ENCODE results near the gene SYT10.

The SYT10 gene

DNA sequence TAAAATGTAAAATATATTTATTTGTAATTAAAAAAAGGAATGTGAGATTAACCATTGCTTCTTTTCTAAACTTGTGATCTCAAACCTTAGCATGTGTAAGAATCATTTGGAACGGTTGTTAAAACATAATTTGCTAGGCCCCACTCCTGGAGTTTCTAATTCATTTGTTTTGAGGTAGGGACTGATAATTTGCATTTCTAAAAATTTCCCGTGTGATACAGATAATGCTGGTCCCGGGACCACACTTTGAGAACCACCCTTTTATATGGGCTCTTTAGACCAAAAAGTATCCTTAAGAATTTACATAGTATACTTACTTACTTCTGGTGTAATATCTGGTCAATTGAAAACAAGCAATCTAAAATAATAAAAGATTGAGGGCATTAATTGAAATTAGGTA is 10.9 kb upstream of the SYT10 start:
- no peak overlapping the region for H4K91ac ChIP-seq (ENCODE audit: low read depth, low read length, poor library complexity)
- H2BK15ac ChIP-seq (ENCODE audit: low read length), result no peak overlapping the region
- H2AFZ ChIP-seq (ENCODE audit: low read length), result no peak overlapping the region
- no peak overlapping the region for H3K27ac ChIP-seq (replicated peaks; ENCODE audit: low read length)
- no peak overlapping the region for H3K9ac ChIP-seq (ENCODE audit: low read depth, low read length, poor library complexity)
- H2BK5ac ChIP-seq (ENCODE audit: low read length), result no peak overlapping the region
- H3K27me3 ChIP-seq (ENCODE audit: control insufficient read depth in 3 of 3, insufficient read depth in 3 of 3, low read depth in 1 of 3, low read length in 3 of 3), result no peaks in the 10 kb centered on the region
- H3K14ac ChIP-seq (ENCODE audit: low read length), result no peak overlapping the region
- H2AK5ac ChIP-seq (ENCODE audit: low read depth, low read length), result no peak overlapping the region
- no peak overlapping the region for H3K4me3 ChIP-seq (ENCODE audit: low read length in 2 of 2)
- no peak overlapping the region for H3K4me2 ChIP-seq (ENCODE audit: insufficient read depth, low read length, poor library complexity, severe bottlenecking)
- WGBS, 2 donors (ENCODE audit: extremely low coverage in 2 of 2, insufficient read length in 2 of 2, insufficient replicate concordance in 1 of 2), result no CpG with 5 or more reads among the region's 3 CpGs
- no peak overlapping the region for H2BK120ac ChIP-seq (ENCODE audit: low read depth, low read length)
- H4K8ac ChIP-seq (ENCODE audit: low read depth, low read length), result no peak overlapping the region
- H3K4ac ChIP-seq (ENCODE audit: low read length), result no peak overlapping the region
- no peak overlapping the region for H3K23ac ChIP-seq (ENCODE audit: low read depth, low read length, poor library complexity)
- peaks cover 0 to 2% of the 10 kb centered on the region in 2 donors for H3K9me3 ChIP-seq (replicated peaks in 1 of 2; ENCODE audit: control insufficient read depth in 2 of 2, insufficient read depth in 1 of 2, low read depth in 1 of 2, low read length in 2 of 2)
- no peak for DNase-seq (ENCODE audit: low spot score)
- H3K18ac ChIP-seq (ENCODE audit: low read length), result no peak overlapping the region
- H3K4me1 ChIP-seq (ENCODE audit: control insufficient read depth in 2 of 2, insufficient read depth in 1 of 2, low read depth in 1 of 2, low read length in 2 of 2), result no peaks in the 10 kb centered on the region
- H3K36me3 ChIP-seq (replicated peaks in 1 of 2; ENCODE audit: control insufficient read depth in 2 of 2, insufficient read depth in 2 of 2, low read length in 2 of 2), result no peaks in the 10 kb centered on the region
- H2BK12ac ChIP-seq (ENCODE audit: low read length), result no peak overlapping the region
- no peaks in the 10 kb centered on the region for H3K79me1 ChIP-seq (ENCODE audit: low read depth, low read length)

- no peak overlapping the region for H2AK5ac ChIP-seq (ENCODE audit: low read depth, low read length)
- no peak overlapping the region for H3K4me3 ChIP-seq (ENCODE audit: low read length in 2 of 2)
- H3K27ac ChIP-seq (replicated peaks; ENCODE audit: low read length), result no peak overlapping the region
- DNase-seq (ENCODE audit: low spot score), result no peak
- H2AFZ ChIP-seq (ENCODE audit: low read length), result peak overlapping the region; percentile 94
- peaks cover 0 to 8% of the 10 kb centered on the region in 2 donors for H3K36me3 ChIP-seq (replicated peaks in 1 of 2; ENCODE audit: control insufficient read depth in 2 of 2, insufficient read depth in 2 of 2, low read length in 2 of 2)
- no peak overlapping the region for H3K4me2 ChIP-seq (ENCODE audit: insufficient read depth, low read length, poor library complexity, severe bottlenecking)
- H3K23ac ChIP-seq (ENCODE audit: low read depth, low read length, poor library complexity), result no peak overlapping the region
- H2BK15ac ChIP-seq (ENCODE audit: low read length), result no peak overlapping the region
- H3K79me1 ChIP-seq (ENCODE audit: low read depth, low read length), result no peaks in the 10 kb centered on the region
- H3K14ac ChIP-seq (ENCODE audit: low read length), result no peak overlapping the region
- H4K91ac ChIP-seq (ENCODE audit: low read depth, low read length, poor library complexity), result no peak overlapping the region
- peaks cover 0 to 21% (median 8%) of the 10 kb centered on the region in 3 experiments for H3K27me3 ChIP-seq (ENCODE audit: control insufficient read depth in 3 of 3, insufficient read depth in 3 of 3, low read depth in 1 of 3, low read length in 3 of 3)
- H3K4ac ChIP-seq (ENCODE audit: low read length), result no peak overlapping the region
- no peak overlapping the region for H3K18ac ChIP-seq (ENCODE audit: low read length)
- H2BK5ac ChIP-seq (ENCODE audit: low read length), result no peak overlapping the region
- H3K9me3 ChIP-seq (replicated peaks in 1 of 2; ENCODE audit: control insufficient read depth in 2 of 2, insufficient read depth in 1 of 2, low read depth in 1 of 2, low read length in 2 of 2), result no peaks in the 10 kb centered on the region
- no CpG with 5 or more reads among the region's 9 CpGs for WGBS, 2 donors (ENCODE audit: extremely low coverage in 2 of 2, insufficient read length in 2 of 2, insufficient replicate concordance in 1 of 2)
- H3K4me1 ChIP-seq (ENCODE audit: control insufficient read depth in 2 of 2, insufficient read depth in 1 of 2, low read depth in 1 of 2, low read length in 2 of 2), result no peaks in the 10 kb centered on the region
- no peak overlapping the region for H2BK12ac ChIP-seq (ENCODE audit: low read length)
- H2BK120ac ChIP-seq (ENCODE audit: low read depth, low read length), result no peak overlapping the region
- H4K8ac ChIP-seq (ENCODE audit: low read depth, low read length), result no peak overlapping the region
- H3K9ac ChIP-seq (ENCODE audit: low read depth, low read length, poor library complexity), result no peak overlapping the region
Measured at GRCh38 chr12:33440477-33440876, 858 bp upstream of the SYT10 start.

GRCh38 chr12:33438851-33439586 is 600 bp downstream of the SYT10 start:
- no peak overlapping the region for H2BK15ac ChIP-seq (ENCODE audit: low read length)
- H3K9me3 ChIP-seq (replicated peaks in 1 of 2; ENCODE audit: control insufficient read depth in 2 of 2, insufficient read depth in 1 of 2, low read depth in 1 of 2, low read length in 2 of 2), result no peaks in the 10 kb centered on the region
- no peak overlapping the region for H2BK120ac ChIP-seq (ENCODE audit: low read depth, low read length)
- H3K4me3 ChIP-seq (ENCODE audit: low read length in 2 of 2), result peak overlapping the region; percentile 69 to 86
- no peak overlapping the region for H2BK5ac ChIP-seq (ENCODE audit: low read length)
- no peaks in the 10 kb centered on the region for H3K4me1 ChIP-seq (ENCODE audit: control insufficient read depth in 2 of 2, insufficient read depth in 1 of 2, low read depth in 1 of 2, low read length in 2 of 2)
- H4K8ac ChIP-seq (ENCODE audit: low read depth, low read length), result no peak overlapping the region
- no peak overlapping the region for H3K4ac ChIP-seq (ENCODE audit: low read length)
- H3K23ac ChIP-seq (ENCODE audit: low read depth, low read length, poor library complexity), result peak overlapping the region; percentile 81
- WGBS, 2 donors (ENCODE audit: extremely low coverage in 2 of 2, insufficient read length in 2 of 2, insufficient replicate concordance in 1 of 2), result no CpG with 5 or more reads among the region's 68 CpGs
- peaks cover 0 to 21% (median 8%) of the 10 kb centered on the region in 3 experiments for H3K27me3 ChIP-seq (ENCODE audit: control insufficient read depth in 3 of 3, insufficient read depth in 3 of 3, low read depth in 1 of 3, low read length in 3 of 3)
- H3K14ac ChIP-seq (ENCODE audit: low read length), result no peak overlapping the region
- DNase-seq (ENCODE audit: low spot score), result peak; percentile 27
- peak overlapping the region; percentile 78 for H3K9ac ChIP-seq (ENCODE audit: low read depth, low read length, poor library complexity)
- no peak overlapping the region for H2AK5ac ChIP-seq (ENCODE audit: low read depth, low read length)
- H4K91ac ChIP-seq (ENCODE audit: low read depth, low read length, poor library complexity), result no peak overlapping the region
- no peaks in the 10 kb centered on the region for H3K79me1 ChIP-seq (ENCODE audit: low read depth, low read length)
- peak overlapping the region; percentile 94 for H2AFZ ChIP-seq (ENCODE audit: low read length)
- no peak overlapping the region for H2BK12ac ChIP-seq (ENCODE audit: low read length)
- H3K4me2 ChIP-seq (ENCODE audit: insufficient read depth, low read length, poor library complexity, severe bottlenecking), result peak overlapping the region; percentile 86
- no peak overlapping the region for H3K27ac ChIP-seq (replicated peaks; ENCODE audit: low read length)
- H3K36me3 ChIP-seq (replicated peaks in 1 of 2; ENCODE audit: control insufficient read depth in 2 of 2, insufficient read depth in 2 of 2, low read length in 2 of 2), result peaks cover 0 to 10% of the 10 kb centered on the region in 2 donors
- peak overlapping the region; percentile 60 for H3K18ac ChIP-seq (ENCODE audit: low read length)

- H2BK120ac ChIP-seq (ENCODE audit: low read depth, low read length), result no peak overlapping the region
- no peak overlapping the region for H3K18ac ChIP-seq (ENCODE audit: low read length)
- H3K27me3 ChIP-seq (ENCODE audit: control insufficient read depth in 3 of 3, insufficient read depth in 3 of 3, low read depth in 1 of 3, low read length in 3 of 3), result peaks cover 0 to 21% (median 8%) of the 10 kb centered on the region in 3 experiments
- H3K27ac ChIP-seq (replicated peaks; ENCODE audit: low read length), result no peak overlapping the region
- no peak overlapping the region for H2BK12ac ChIP-seq (ENCODE audit: low read length)
- no peaks in the 10 kb centered on the region for H3K9me3 ChIP-seq (replicated peaks in 1 of 2; ENCODE audit: control insufficient read depth in 2 of 2, insufficient read depth in 1 of 2, low read depth in 1 of 2, low read length in 2 of 2)
- H3K4ac ChIP-seq (ENCODE audit: low read length), result no peak overlapping the region
- peak overlapping the region; percentile 4 to 69 for H3K4me3 ChIP-seq (ENCODE audit: low read length in 2 of 2)
- H3K4me2 ChIP-seq (ENCODE audit: insufficient read depth, low read length, poor library complexity, severe bottlenecking), result peak overlapping the region; percentile 86
- H2AK5ac ChIP-seq (ENCODE audit: low read depth, low read length), result no peak overlapping the region
- H3K79me1 ChIP-seq (ENCODE audit: low read depth, low read length), result no peaks in the 10 kb centered on the region
- H2BK15ac ChIP-seq (ENCODE audit: low read length), result no peak overlapping the region
- peak; percentile 5 for DNase-seq (ENCODE audit: low spot score)
- no peak overlapping the region for H3K9ac ChIP-seq (ENCODE audit: low read depth, low read length, poor library complexity)
- H4K91ac ChIP-seq (ENCODE audit: low read depth, low read length, poor library complexity), result no peak overlapping the region
- WGBS, 2 donors (ENCODE audit: extremely low coverage in 2 of 2, insufficient read length in 2 of 2, insufficient replicate concordance in 1 of 2), result no CpG with 5 or more reads among the region's 28 CpGs
- no peak overlapping the region for H3K14ac ChIP-seq (ENCODE audit: low read length)
- H3K36me3 ChIP-seq (replicated peaks in 1 of 2; ENCODE audit: control insufficient read depth in 2 of 2, insufficient read depth in 2 of 2, low read length in 2 of 2), result peaks cover 0 to 10% of the 10 kb centered on the region in 2 donors
- no peak overlapping the region for H3K23ac ChIP-seq (ENCODE audit: low read depth, low read length, poor library complexity)
- H3K4me1 ChIP-seq (ENCODE audit: control insufficient read depth in 2 of 2, insufficient read depth in 1 of 2, low read depth in 1 of 2, low read length in 2 of 2), result no peaks in the 10 kb centered on the region
- no peak overlapping the region for H4K8ac ChIP-seq (ENCODE audit: low read depth, low read length)
- no peak overlapping the region for H2BK5ac ChIP-seq (ENCODE audit: low read length)
- H2AFZ ChIP-seq (ENCODE audit: low read length), result peak overlapping the region; percentile 94
Measured at GRCh38 chr12:33438025-33438772, 1.4 kb downstream of the SYT10 start.
